ENCODE measurements around the gene EHMT1. TPM values are rescaled to one million over a fixed set of nuclear protein-coding genes. Genes with fewer than 3 reads are reported as not detected.
"Not testable (repeated sequence)": the region's sequence is repeated elsewhere in the genome, so short reads cannot be mapped to it uniquely, and the experiment has no call there.

Gene EHMT1
- polyA plus RNA-seq, 2 donors: 26.6 to 42.3 TPM

GRCh38 chr9:137708590-137709284, 89.9 kb downstream of the EHMT1 start:
- H3K4me3 ChIP-seq (ENCODE audit: low read depth in 1 of 2, low read length in 2 of 2): no peak overlapping the region
- WGBS, 2 donors: 83 to 85% methylated on average over 11 of the region's 11 CpGs
- peaks cover 3 to 10% of the 10 kb centered on the region in 2 donors for H3K4me1 ChIP-seq (ENCODE audit: control insufficient read depth in 2 of 2, insufficient read depth in 2 of 2, low read length in 1 of 2)

GRCh38 chr9:137709411-137710101, 90.8 kb downstream of the EHMT1 start:
- Histone ChIP-seq H3K4me1 (ENCODE audit: control insufficient read depth in 2 of 2, insufficient read depth in 2 of 2, low read length in 1 of 2) (peaks cover 3 to 10% of the 10 kb centered on the region in 2 donors), H3K36me3 (ENCODE audit: control insufficient read depth in 2 of 2, insufficient read depth in 2 of 2, low read length in 1 of 2) (peaks cover 0 to 9% of the 10 kb centered on the region in 2 donors), H3K9me3 (ENCODE audit: control insufficient read depth in 2 of 2, insufficient read depth in 1 of 2, low read depth in 1 of 2, low read length in 1 of 2) (no peaks in the 10 kb centered on the region), H3K27ac (ENCODE audit: low read depth in 2 of 2, low read length in 1 of 2) (no peak overlapping the region), H3K4me3 (ENCODE audit: low read depth in 1 of 2, low read length in 2 of 2) (no peak overlapping the region), H3K27me3 (ENCODE audit: control insufficient read depth in 1 of 2, insufficient read depth in 2 of 2, low read length in 2 of 2) (no peaks in the 10 kb centered on the region)
- 90 to 94% methylated on average over 14 of the region's 14 CpGs for WGBS, 2 donors

More at GRCh38 chr9:137708590-137709284, 89.9 kb downstream of the EHMT1 start:
- Histone ChIP-seq H3K36me3 (ENCODE audit: control insufficient read depth in 2 of 2, insufficient read depth in 2 of 2, low read length in 1 of 2) (peaks cover 0 to 9% of the 10 kb centered on the region in 2 donors), H3K9me3 (ENCODE audit: control insufficient read depth in 2 of 2, insufficient read depth in 1 of 2, low read depth in 1 of 2, low read length in 1 of 2) (no peaks in the 10 kb centered on the region), H3K27me3 (ENCODE audit: control insufficient read depth in 1 of 2, insufficient read depth in 2 of 2, low read length in 2 of 2) (no peaks in the 10 kb centered on the region), H3K27ac (ENCODE audit: low read depth in 2 of 2, low read length in 1 of 2) (no peak overlapping the region)

GRCh38 chr9:137710704-137711103, 91.9 kb downstream of the EHMT1 start:
- Histone ChIP-seq H3K4me3 (ENCODE audit: low read depth in 1 of 2, low read length in 2 of 2) (no peak overlapping the region), H3K36me3 (ENCODE audit: control insufficient read depth in 2 of 2, insufficient read depth in 2 of 2, low read length in 1 of 2) (peaks cover 0 to 9% of the 10 kb centered on the region in 2 donors), H3K4me1 (ENCODE audit: control insufficient read depth in 2 of 2, insufficient read depth in 2 of 2, low read length in 1 of 2) (peaks cover 3 to 7% of the 10 kb centered on the region in 2 donors), H3K9me3 (ENCODE audit: control insufficient read depth in 2 of 2, insufficient read depth in 1 of 2, low read depth in 1 of 2, low read length in 1 of 2) (no peaks in the 10 kb centered on the region), H3K27me3 (ENCODE audit: control insufficient read depth in 1 of 2, insufficient read depth in 2 of 2, low read length in 2 of 2) (no peaks in the 10 kb centered on the region), H3K27ac (ENCODE audit: low read depth in 2 of 2, low read length in 1 of 2) (no peak overlapping the region)
- WGBS, 2 donors: 78 to 79% methylated on average over 12 of the region's 12 CpGs

GRCh38 chr9:137711678-137712105, 92.9 kb downstream of the EHMT1 start:
- Histone ChIP-seq H3K36me3 (ENCODE audit: control insufficient read depth in 2 of 2, insufficient read depth in 2 of 2, low read length in 1 of 2) (peaks cover 0 to 9% of the 10 kb centered on the region in 2 donors), H3K27me3 (ENCODE audit: control insufficient read depth in 1 of 2, insufficient read depth in 2 of 2, low read length in 2 of 2) (no peaks in the 10 kb centered on the region), H3K27ac (ENCODE audit: low read depth in 2 of 2, low read length in 1 of 2) (no peak overlapping the region), H3K4me1 (ENCODE audit: control insufficient read depth in 2 of 2, insufficient read depth in 2 of 2, low read length in 1 of 2) (peaks cover 3 to 7% of the 10 kb centered on the region in 2 donors), H3K4me3 (ENCODE audit: low read depth in 1 of 2, low read length in 2 of 2) (no peak overlapping the region), H3K9me3 (ENCODE audit: control insufficient read depth in 2 of 2, insufficient read depth in 1 of 2, low read depth in 1 of 2, low read length in 1 of 2) (peaks cover 0 to 3% of the 10 kb centered on the region in 2 donors)
- 92 to 94% methylated on average over 15 to 18 of the region's 18 CpGs for WGBS, 2 donors

GRCh38 chr9:137715321-137715720, 96.5 kb downstream of the EHMT1 start:
- Histone ChIP-seq H3K36me3 (ENCODE audit: control insufficient read depth in 2 of 2, insufficient read depth in 2 of 2, low read length in 1 of 2) (peaks cover 3 to 30% of the 10 kb centered on the region in 2 donors), H3K27ac (ENCODE audit: low read depth in 2 of 2, low read length in 1 of 2) (no peak overlapping the region)

GRCh38 chr9:137715866-137716693, 97.3 kb downstream of the EHMT1 start:
- not testable (repeated sequence) for H3K9me3 ChIP-seq (ENCODE audit: control insufficient read depth in 2 of 2, insufficient read depth in 1 of 2, low read depth in 1 of 2, low read length in 1 of 2); H3K4me3 ChIP-seq (ENCODE audit: low read depth in 1 of 2, low read length in 2 of 2); H3K4me1 ChIP-seq (ENCODE audit: control insufficient read depth in 2 of 2, insufficient read depth in 2 of 2, low read length in 1 of 2); H3K27me3 ChIP-seq (ENCODE audit: control insufficient read depth in 1 of 2, insufficient read depth in 2 of 2, low read length in 2 of 2)
- WGBS, 2 donors: 76 to 85% methylated on average over 7 of the region's 7 CpGs
- Histone ChIP-seq H3K27ac (ENCODE audit: low read depth in 2 of 2, low read length in 1 of 2) (peak overlapping the region in 1 of 2 donors; percentile 22), H3K36me3 (ENCODE audit: control insufficient read depth in 2 of 2, insufficient read depth in 2 of 2, low read length in 1 of 2) (peaks cover 3 to 32% of the 10 kb centered on the region in 2 donors)

More at GRCh38 chr9:137715321-137715720, 96.5 kb downstream of the EHMT1 start:
- Histone ChIP-seq H3K4me3 (ENCODE audit: low read depth in 1 of 2, low read length in 2 of 2) (no peak overlapping the region), H3K27me3 (ENCODE audit: control insufficient read depth in 1 of 2, insufficient read depth in 2 of 2, low read length in 2 of 2) (no peaks in the 10 kb centered on the region), H3K9me3 (ENCODE audit: control insufficient read depth in 2 of 2, insufficient read depth in 1 of 2, low read depth in 1 of 2, low read length in 1 of 2) (peaks cover 0 to 8% of the 10 kb centered on the region in 2 donors), H3K4me1 (ENCODE audit: control insufficient read depth in 2 of 2, insufficient read depth in 2 of 2, low read length in 1 of 2) (no peaks in the 10 kb centered on the region)
- WGBS, 2 donors: 73 to 83% methylated on average over 12 of the region's 12 CpGs

GRCh38 chr9:137716694-137717287, 98.0 kb downstream of the EHMT1 start:
- Histone ChIP-seq H3K36me3 (ENCODE audit: control insufficient read depth in 2 of 2, insufficient read depth in 2 of 2, low read length in 1 of 2) (peaks cover 3 to 25% of the 10 kb centered on the region in 2 donors), H3K27ac (ENCODE audit: low read depth in 2 of 2, low read length in 1 of 2) (no peak overlapping the region), H3K9me3 (ENCODE audit: control insufficient read depth in 2 of 2, insufficient read depth in 1 of 2, low read depth in 1 of 2, low read length in 1 of 2) (peaks cover 0 to 8% of the 10 kb centered on the region in 2 donors), H3K27me3 (ENCODE audit: control insufficient read depth in 1 of 2, insufficient read depth in 2 of 2, low read length in 2 of 2) (no peaks in the 10 kb centered on the region), H3K4me3 (ENCODE audit: low read depth in 1 of 2, low read length in 2 of 2) (no peak overlapping the region), H3K4me1 (ENCODE audit: control insufficient read depth in 2 of 2, insufficient read depth in 2 of 2, low read length in 1 of 2) (no peaks in the 10 kb centered on the region)
- WGBS, 2 donors: 96 to 98% methylated on average over 25 of the region's 25 CpGs

GRCh38 chr9:137717776-137718327, 99.0 kb downstream of the EHMT1 start:
- no peaks in the 10 kb centered on the region for H3K27me3 ChIP-seq (ENCODE audit: control insufficient read depth in 1 of 2, insufficient read depth in 2 of 2, low read length in 2 of 2)
- H3K36me3 ChIP-seq (ENCODE audit: control insufficient read depth in 2 of 2, insufficient read depth in 2 of 2, low read length in 1 of 2): peaks cover 3 to 26% of the 10 kb centered on the region in 2 donors
- 96 to 98% methylated on average over 28 of the region's 28 CpGs for WGBS, 2 donors
- peaks cover 0 to 4% of the 10 kb centered on the region in 2 donors for H3K4me1 ChIP-seq (ENCODE audit: control insufficient read depth in 2 of 2, insufficient read depth in 2 of 2, low read length in 1 of 2)
- no peak overlapping the region for H3K4me3 ChIP-seq (ENCODE audit: low read depth in 1 of 2, low read length in 2 of 2)
- peaks cover 0 to 8% of the 10 kb centered on the region in 2 donors for H3K9me3 ChIP-seq (ENCODE audit: control insufficient read depth in 2 of 2, insufficient read depth in 1 of 2, low read depth in 1 of 2, low read length in 1 of 2)
- no peak overlapping the region for H3K27ac ChIP-seq (ENCODE audit: low read depth in 2 of 2, low read length in 1 of 2)

GRCh38 chr9:137719194-137719593, 100.4 kb downstream of the EHMT1 start:
- no peaks in the 10 kb centered on the region for H3K27me3 ChIP-seq (ENCODE audit: control insufficient read depth in 1 of 2, insufficient read depth in 2 of 2, low read length in 2 of 2)
- H3K4me3 ChIP-seq (ENCODE audit: low read depth in 1 of 2, low read length in 2 of 2): no peak overlapping the region
- peaks cover 3 to 26% of the 10 kb centered on the region in 2 donors for H3K36me3 ChIP-seq (ENCODE audit: control insufficient read depth in 2 of 2, insufficient read depth in 2 of 2, low read length in 1 of 2)
- H3K9me3 ChIP-seq (ENCODE audit: control insufficient read depth in 2 of 2, insufficient read depth in 1 of 2, low read depth in 1 of 2, low read length in 1 of 2): peaks cover 0 to 8% of the 10 kb centered on the region in 2 donors
- no peak overlapping the region for H3K27ac ChIP-seq (ENCODE audit: low read depth in 2 of 2, low read length in 1 of 2)
- 93 to 95% methylated on average over 9 of the region's 9 CpGs for whole genome bisulfite sequencing, 2 donors
- peaks cover 3 to 4% of the 10 kb centered on the region in 2 donors for H3K4me1 ChIP-seq (ENCODE audit: control insufficient read depth in 2 of 2, insufficient read depth in 2 of 2, low read length in 1 of 2)

Data from esophagus (tissue), 2 donors.